ENCODE results near the gene TMEM51.

Gene TMEM51

GRCh38 chr1:15125101-15125745 lies 28.3 kb upstream of the TMEM51 start:
- in situ Hi-C loops (cut with MboI; ENCODE audit: low sequenced_read_pairs): loop anchor here (10.0 to 25.0 kb wide), 3 partner anchors 150 to 312 kb away; partner anchors contain the start of gene CTRC

- in situ Hi-C loops (cut with MboI; ENCODE audit: low sequenced_read_pairs): loop anchor here (10.0 to 25.0 kb wide), 3 partner anchors 147 to 309 kb away; partner anchors contain the start of gene CTRC
These were observed 25.5 kb upstream of the TMEM51 start for GRCh38 chr1:15128077-15128476.

GRCh38 chr1:15128520-15129313 lies 24.8 kb upstream of the TMEM51 start:
- in situ Hi-C loops (cut with MboI; ENCODE audit: low sequenced_read_pairs): loop anchor here (10.0 to 25.0 kb wide), 3 partner anchors 146 to 309 kb away; partner anchors contain the start of gene CTRC

GRCh38 chr1:15129944-15130343 lies 23.6 kb upstream of the TMEM51 start:
- in situ Hi-C loops (cut with MboI; ENCODE audit: low sequenced_read_pairs): loop anchor here (10.0 to 25.0 kb wide), 3 partner anchors 145 to 307 kb away; partner anchors contain the start of gene CTRC

GRCh38 chr1:15130607-15131006 lies 22.9 kb upstream of the TMEM51 start:
- in situ Hi-C loops (cut with MboI; ENCODE audit: low sequenced_read_pairs): loop anchor here (25.0 kb wide), 1 partner anchor 307 kb away; the partner anchor contains the start of gene CTRC

- in situ Hi-C loops (cut with MboI; ENCODE audit: low sequenced_read_pairs): loop anchor here (25.0 kb wide), 1 partner anchor 304 kb away; the partner anchor contains the start of gene CTRC
These were observed 20.6 kb upstream of the TMEM51 start for GRCh38 chr1:15132965-15133364.

- in situ Hi-C loops (cut with MboI; ENCODE audit: low sequenced_read_pairs): loop anchor here (25.0 kb wide), 1 partner anchor 303 kb away; the partner anchor contains the start of gene CTRC
These were observed 19.3 kb upstream of the TMEM51 start for GRCh38 chr1:15134285-15134684.

- in situ Hi-C loops (cut with MboI; ENCODE audit: low sequenced_read_pairs): loop anchor here (25.0 kb wide), 1 partner anchor 302 kb away; the partner anchor contains the start of gene CTRC
These were observed 17.9 kb upstream of the TMEM51 start for GRCh38 chr1:15135604-15136003.

- in situ Hi-C loops (cut with MboI; ENCODE audit: low sequenced_read_pairs): loop anchor here (25.0 kb wide), 1 partner anchor 299 kb away; the partner anchor contains the start of gene CTRC
These were observed 15.7 kb upstream of the TMEM51 start for GRCh38 chr1:15137809-15138208.

- in situ Hi-C loops (cut with MboI; ENCODE audit: low sequenced_read_pairs): loop anchor here (25.0 kb wide), 1 partner anchor 297 kb away; the partner anchor contains the start of gene CTRC
These were observed 13.7 kb upstream of the TMEM51 start for GRCh38 chr1:15139654-15140350.

GRCh38 chr1:15141935-15142539 lies 11.5 kb upstream of the TMEM51 start:
- in situ Hi-C loops (cut with MboI; ENCODE audit: low sequenced_read_pairs): loop anchor here (25.0 kb wide), 1 partner anchor 295 kb away; the partner anchor contains the start of gene CTRC

GRCh38 chr1:15145327-15145726 lies 8.2 kb upstream of the TMEM51 start:
- in situ Hi-C loops (cut with MboI; ENCODE audit: low sequenced_read_pairs): loop anchor here (25.0 kb wide), 1 partner anchor 292 kb away; the partner anchor contains the start of gene CTRC

- in situ Hi-C loops (cut with MboI; ENCODE audit: low sequenced_read_pairs): loop anchor here (25.0 kb wide), 1 partner anchor 291 kb away; the partner anchor contains the start of gene CTRC
These were observed 7.3 kb upstream of the TMEM51 start for GRCh38 chr1:15146142-15146680.

GRCh38 chr1:15146971-15147376 lies 6.6 kb upstream of the TMEM51 start:
- in situ Hi-C loops (cut with MboI; ENCODE audit: low sequenced_read_pairs): loop anchor here (25.0 kb wide), 1 partner anchor 290 kb away; the partner anchor contains the start of gene CTRC

GRCh38 chr1:15148004-15148403 lies 5.5 kb upstream of the TMEM51 start:
- in situ Hi-C loops (cut with MboI; ENCODE audit: low sequenced_read_pairs): loop anchor here (25.0 kb wide), 1 partner anchor 289 kb away; the partner anchor contains the start of gene CTRC

- in situ Hi-C loops (cut with MboI; ENCODE audit: low sequenced_read_pairs): loop anchor here (25.0 kb wide), 1 partner anchor 289 kb away; the partner anchor contains the start of gene CTRC
These were observed 5.1 kb upstream of the TMEM51 start for GRCh38 chr1:15148475-15148874.

GRCh38 chr1:15148941-15149340 lies 4.6 kb upstream of the TMEM51 start:
- in situ Hi-C loops (cut with MboI; ENCODE audit: low sequenced_read_pairs): loop anchor here (25.0 kb wide), 1 partner anchor 288 kb away; the partner anchor contains the start of gene CTRC

- in situ Hi-C loops (cut with MboI; ENCODE audit: low sequenced_read_pairs): no loop called here
These were observed 3.2 kb upstream of the TMEM51 start for GRCh38 chr1:15150376-15150775.

- in situ Hi-C loops (cut with MboI; ENCODE audit: low sequenced_read_pairs): no loop called here
These were observed 2.2 kb upstream of the TMEM51 start for GRCh38 chr1:15151377-15151806.

Measured in HL-60/S4 treated with phorbol 12-myristate 13-acetate at 8.2 ng/mL for 4 days and 3 days (cell line).